Measurements from ENCODE around the gene TENT4B.

The TENT4B gene

GRCh38 chr16:50271148-50272041 is 118.3 kb downstream of the TENT4B start:
- no peak for DNase-seq (ENCODE audit: low spot score)

- DNase-seq (ENCODE audit: low spot score) = no peak
Measured at GRCh38 chr16:50272111-50272571, 119.0 kb downstream of the TENT4B start.

- DNase-seq (ENCODE audit: low spot score) = no peak
Measured at GRCh38 chr16:50272687-50273381, 119.7 kb downstream of the TENT4B start.

GRCh38 chr16:50273382-50273690 is 120.2 kb downstream of the TENT4B start:
- DNase-seq (ENCODE audit: low spot score) = no peak

GRCh38 chr16:50273888-50274325 is 120.8 kb downstream of the TENT4B start:
- no peak for DNase-seq (ENCODE audit: low spot score)

GRCh38 chr16:50274326-50275097 is 121.4 kb downstream of the TENT4B start:
- DNase-seq (ENCODE audit: low spot score) = no peak

- no peak for DNase-seq (ENCODE audit: low spot score)
Measured at GRCh38 chr16:50275098-50275415, 122.0 kb downstream of the TENT4B start.

GRCh38 chr16:50275428-50276325 is 122.6 kb downstream of the TENT4B start:
- DNase-seq (ENCODE audit: low spot score) = no peak

GRCh38 chr16:50276326-50276640 is 123.2 kb downstream of the TENT4B start:
- no peak for DNase-seq (ENCODE audit: low spot score)

- no peak for DNase-seq (ENCODE audit: low spot score)
Measured at GRCh38 chr16:50276801-50277555, 123.9 kb downstream of the TENT4B start.

GRCh38 chr16:50278251-50278650 is 125.1 kb downstream of the TENT4B start:
- DNase-seq (ENCODE audit: low spot score) = no peak

GRCh38 chr16:50279504-50279865 is 126.4 kb downstream of the TENT4B start:
- no peak for DNase-seq (ENCODE audit: low spot score)

GRCh38 chr16:50280932-50281331 is 127.8 kb downstream of the TENT4B start:
- DNase-seq (ENCODE audit: low spot score) = no peak

Data from D341Med (cell line).